OCI-LY7 (cell line): ENCODE results near the gene ATG4A. TPM values are rescaled to one million over a fixed set of nuclear protein-coding genes. Genes with fewer than 3 reads are reported as not detected.

Experiments
- BruUV-seq: library from RNA; stranded (reverse); fragments of 400-500 nt; replicated peaks from 2 replicates; lab custom pipeline; 2021; lab: Mats Ljungman, UMichigan
- CTCF ChIA-PET: fragments of 300-600 bp; sonication (Branson Sonifier 250); formaldehyde crosslinking; loops from one replicate; lab custom pipeline; 2022; ENCODE audit warnings: antibody characterized with exemption; ENCODE audit not compliant: unreplicated experiment; lab: Charles Lee
- POLR2A ChIA-PET: fragments of 300-600 bp; sonication (Branson Sonifier 250); formaldehyde crosslinking; loops from one replicate; lab custom pipeline; 2022; ENCODE audit warnings: antibody characterized with exemption; lab: Charles Lee
- DNase-seq: peaks from one replicate; pipeline ENCODE4 v3.0.0-alpha.2; 2015; ENCODE audit warnings: low spot score
- H2AFZ ChIP-seq: fragments of 200-600 bp; sonication (generic), shearing (Covaris generic); 2 replicates; pipeline ENCODE4 v1.6.1; 2014; ENCODE audit warnings: mild to moderate bottlenecking, antibody characterized with exemption, low read length, moderate library complexity
- H3K27ac ChIP-seq: fragments of 200-600 bp; sonication (generic); 2 replicates; pipeline ENCODE4 v1.5.1; 2014; ENCODE audit warnings: mixed run types, low read depth, mild to moderate bottlenecking, moderate library complexity, low read length, inconsistent platforms; ENCODE audit not compliant: poor library complexity, severe bottlenecking
- H3K36me3 ChIP-seq: fragments of 200-600 bp; sonication (generic); 2 replicates; pipeline ENCODE4 v1.6.1; 2014; ENCODE audit warnings: mild to moderate bottlenecking, antibody characterized with exemption, low read length, moderate library complexity, mixed read lengths; ENCODE audit not compliant: insufficient read depth
- H3K4me1 ChIP-seq: fragments of 200-600 bp; sonication (generic); 2 replicates; pipeline ENCODE4 v1.5.1; 2014; ENCODE audit warnings: mild to moderate bottlenecking, low read length; ENCODE audit not compliant: insufficient read depth, poor library complexity, severe bottlenecking
- H3K4me2 ChIP-seq: fragments of 200-600 bp; sonication (generic); 2 replicates; pipeline ENCODE4 v1.6.1; 2014; ENCODE audit warnings: mild to moderate bottlenecking, low read length
- H3K4me3 ChIP-seq: fragments of 200-600 bp; sonication (generic); 2 replicates; pipeline ENCODE4 v1.5.1; 2014; ENCODE audit warnings: mild to moderate bottlenecking, low read depth, low read length; ENCODE audit not compliant: poor library complexity, severe bottlenecking
- H3K79me2 ChIP-seq: fragments of 200-600 bp; sonication (generic); 2 replicates; pipeline ENCODE4 v1.6.1; 2016; ENCODE audit warnings: low read depth, mild to moderate bottlenecking, low read length, moderate library complexity, mixed read lengths; ENCODE audit not compliant: insufficient read depth
- H3K9me2 ChIP-seq: fragments of 200-600 bp; sonication (generic); 2 replicates; pipeline ENCODE4 v1.6.1; 2016; ENCODE audit warnings: mild to moderate bottlenecking, low read length, mixed read lengths; ENCODE audit not compliant: insufficient read depth
- H3K9me3 ChIP-seq: fragments of 200-600 bp; sonication (generic); 2 replicates; pipeline ENCODE4 v1.6.1; 2014; ENCODE audit warnings: mild to moderate bottlenecking, mixed run types, low read length, mixed read lengths
- H4K20me1 ChIP-seq: fragments of 200-600 bp; sonication (generic); 2 replicates; pipeline ENCODE4 v1.6.1; 2014; ENCODE audit warnings: mild to moderate bottlenecking, antibody characterized with exemption, low read length, moderate library complexity, mixed read lengths; ENCODE audit not compliant: insufficient read depth
- EZH2phosphoT487 ChIP-seq: fragments of 200-600 bp; sonication (generic); IDR thresholded peaks from 2 replicates; pipeline ENCODE4 v1.6.1; 2018; ENCODE audit warnings: low read depth, borderline replicate concordance, mild to moderate bottlenecking, mixed run types, antibody characterized with exemption, low read length, moderate library complexity, mixed read lengths
- intact Hi-C: fragments of 100-400 bp; cut with micrococcal nuclease; formaldehyde crosslinking; loops from one replicate; pipeline ENCODE4 v1.10.0; 2022; ENCODE audit not compliant: unreplicated experiment
- total RNA-seq, 2 experiments: library from RNA; depleted of rRNA in 1 of 2; stranded (reverse); fragments of >200 nt in 1 of 2; shearing (Covaris generic) in 1 of 2; gene quantifications; 2 replicates each; pipeline ENCODE4 v1.2.3, GENCODE V29; 2014 to 2022
- TF ChIP-seq, protein P1 (sequence below): fragments of 200-600 bp; sonication (generic); conservative IDR thresholded peaks from 2 replicates; pipeline ENCODE4 v1.5.1; 2014; ENCODE audit warnings: mild to moderate bottlenecking, antibody characterized with exemption, low read length, moderate library complexity, mixed read lengths

ATG4A gene
- total RNA-seq, 2 experiments from 2014 or later = 9.9 to 14.7 TPM

DNA sequence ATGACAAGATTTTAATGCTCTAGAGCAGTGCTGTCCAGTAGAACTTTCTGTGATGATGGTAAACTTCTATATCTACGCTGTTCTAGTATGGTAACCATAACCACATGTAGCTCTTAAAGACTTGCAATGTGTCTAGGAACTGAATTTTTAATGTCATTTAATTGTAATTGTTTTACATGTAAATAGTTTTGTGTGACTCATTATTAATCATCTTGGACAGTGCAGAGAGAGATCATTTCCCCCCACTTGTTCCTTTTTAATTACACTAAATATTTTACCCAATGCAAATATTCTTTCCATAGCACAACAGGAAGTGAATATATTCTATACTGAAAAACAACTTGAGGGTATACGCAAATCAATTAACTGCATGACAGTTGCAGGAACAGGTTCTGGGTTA is 5.8 kb downstream of the ATG4A start:
- TF ChIP-seq, protein P1, sequence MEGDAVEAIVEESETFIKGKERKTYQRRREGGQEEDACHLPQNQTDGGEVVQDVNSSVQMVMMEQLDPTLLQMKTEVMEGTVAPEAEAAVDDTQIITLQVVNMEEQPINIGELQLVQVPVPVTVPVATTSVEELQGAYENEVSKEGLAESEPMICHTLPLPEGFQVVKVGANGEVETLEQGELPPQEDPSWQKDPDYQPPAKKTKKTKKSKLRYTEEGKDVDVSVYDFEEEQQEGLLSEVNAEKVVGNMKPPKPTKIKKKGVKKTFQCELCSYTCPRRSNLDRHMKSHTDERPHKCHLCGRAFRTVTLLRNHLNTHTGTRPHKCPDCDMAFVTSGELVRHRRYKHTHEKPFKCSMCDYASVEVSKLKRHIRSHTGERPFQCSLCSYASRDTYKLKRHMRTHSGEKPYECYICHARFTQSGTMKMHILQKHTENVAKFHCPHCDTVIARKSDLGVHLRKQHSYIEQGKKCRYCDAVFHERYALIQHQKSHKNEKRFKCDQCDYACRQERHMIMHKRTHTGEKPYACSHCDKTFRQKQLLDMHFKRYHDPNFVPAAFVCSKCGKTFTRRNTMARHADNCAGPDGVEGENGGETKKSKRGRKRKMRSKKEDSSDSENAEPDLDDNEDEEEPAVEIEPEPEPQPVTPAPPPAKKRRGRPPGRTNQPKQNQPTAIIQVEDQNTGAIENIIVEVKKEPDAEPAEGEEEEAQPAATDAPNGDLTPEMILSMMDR = no peak
- no peak for TF ChIP-seq EZH2phosphoT487
- no peak overlapping the region for H2AFZ ChIP-seq
- H3K79me2 ChIP-seq = no peaks in the 10 kb centered on the region; the same call in 1 of the 2 replicates
- H4K20me1 ChIP-seq = no peaks in the 10 kb centered on the region
- no peak for DNase-seq
- no peak overlapping the region for H3K4me2 ChIP-seq
- no peaks in the 10 kb centered on the region for H3K9me2 ChIP-seq
- H3K36me3 ChIP-seq = no peaks in the 10 kb centered on the region
- CTCF ChIA-PET = no interaction called here
- BruUV-seq = no TSS peak
- POLR2A ChIA-PET = no interaction called here
- no peak overlapping the region for H3K4me3 ChIP-seq
- no peaks in the 10 kb centered on the region for H3K9me3 ChIP-seq
- H3K4me1 ChIP-seq = peaks cover 3% of the 10 kb centered on the region
- no peak overlapping the region for H3K27ac ChIP-seq
- intact Hi-C loops = no loop called here

DNA sequence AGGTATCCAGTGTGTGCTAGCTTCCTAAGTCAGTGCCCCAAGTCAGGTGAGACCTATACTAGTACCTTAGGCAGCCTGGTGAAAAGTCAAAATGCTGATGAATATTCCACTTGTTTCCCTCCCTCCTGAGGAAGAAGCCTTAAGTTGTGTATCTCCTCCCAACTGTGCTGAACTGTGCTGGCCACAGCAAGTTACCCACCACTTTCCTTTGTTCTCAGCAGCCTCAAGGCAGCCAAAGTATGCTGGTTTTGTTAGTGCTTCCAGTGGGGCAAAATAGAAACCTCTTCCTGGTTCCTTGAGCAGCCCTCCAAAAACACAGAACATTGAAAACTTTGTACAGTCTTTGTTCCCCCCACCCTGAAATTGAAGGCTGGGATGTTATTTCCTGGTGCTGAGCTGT is 13.9 kb downstream of the ATG4A start:
- no peaks in the 10 kb centered on the region for H3K9me2 ChIP-seq
- no TSS peak for BruUV-seq
- no peaks in the 10 kb centered on the region for H3K9me3 ChIP-seq
- ChIA-PET POLR2A (no interaction called here), CTCF (no interaction called here)
- H3K4me1 ChIP-seq = peaks cover 14% of the 10 kb centered on the region
- intact Hi-C loops = no loop called here
- DNase-seq = no peak
- H3K4me2 ChIP-seq = peak overlapping the region; percentile 34
- peak overlapping the region; percentile 69 for H2AFZ ChIP-seq
- no peak for TF ChIP-seq EZH2phosphoT487
- TF ChIP-seq, protein P1 = no peak
- H3K79me2 ChIP-seq = no peaks in the 10 kb centered on the region
- no peaks in the 10 kb centered on the region for H3K36me3 ChIP-seq
- H3K4me3 ChIP-seq = no peak overlapping the region
- H3K27ac ChIP-seq = no peak overlapping the region
- no peaks in the 10 kb centered on the region for H4K20me1 ChIP-seq

DNA sequence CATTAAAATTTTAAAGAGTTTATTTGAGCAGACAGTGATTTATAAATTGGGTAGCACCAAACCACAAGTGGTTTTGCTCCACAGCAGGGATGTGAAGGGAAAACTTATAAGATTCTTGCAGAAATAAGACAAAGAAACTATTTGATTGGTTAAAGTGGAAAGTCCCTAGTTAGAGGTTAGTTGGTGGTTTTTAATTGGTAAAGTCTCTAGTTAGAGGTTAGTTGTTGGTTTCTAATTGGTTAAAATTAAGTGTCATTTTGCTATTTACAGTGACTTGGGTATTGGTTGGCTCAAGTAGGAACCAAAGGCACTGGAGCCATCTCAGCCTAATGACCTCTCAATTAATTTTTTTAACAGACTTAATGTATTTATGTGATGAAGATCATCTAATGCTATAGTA is 23.0 kb downstream of the ATG4A start:
- no peak for DNase-seq
- no peak overlapping the region for H3K4me2 ChIP-seq
- H4K20me1 ChIP-seq = no peaks in the 10 kb centered on the region
- H3K4me1 ChIP-seq = no peaks in the 10 kb centered on the region
- no TSS peak for BruUV-seq
- no peaks in the 10 kb centered on the region for H3K36me3 ChIP-seq
- no peak overlapping the region for H3K27ac ChIP-seq
- ChIA-PET POLR2A (no interaction called here), CTCF (no interaction called here)
- no peaks in the 10 kb centered on the region for H3K79me2 ChIP-seq
- no peak for TF ChIP-seq EZH2phosphoT487
- TF ChIP-seq, protein P1 = no peak
- no peaks in the 10 kb centered on the region for H3K9me2 ChIP-seq
- intact Hi-C loops = no loop called here
- H3K9me3 ChIP-seq = no peaks in the 10 kb centered on the region
- no peak overlapping the region for H3K4me3 ChIP-seq
- no peak overlapping the region for H2AFZ ChIP-seq
